C4-2B (cell line): ENCODE measurements around the gene PRKCD.

Source experiments
- H3K27ac ChIP-seq: fragments of 450-650 bp; 2 replicates; pipeline ENCODE4 v1.5.1; 2017
- CTCF ChIP-seq: fragments of 450-650 bp; conservative IDR thresholded peaks from 2 replicates; pipeline ENCODE4 v1.5.1; 2017; ENCODE audit warnings: mild to moderate bottlenecking
- ZFX ChIP-seq: fragments of 450-650 bp; IDR thresholded peaks from 2 replicates; pipeline ENCODE4 v1.6.1; 2017

PRKCD gene

GRCh38 chr3:53188720-53189119 is 27.7 kb downstream of the PRKCD start:
- TF ChIP-seq CTCF (no peak), ZFX (no peak)
- H3K27ac ChIP-seq: no peak overlapping the region

GRCh38 chr3:53189276-53189675 is 28.3 kb downstream of the PRKCD start:
- H3K27ac ChIP-seq: no peak overlapping the region
- no peak for TF ChIP-seq CTCF
- no peak for TF ChIP-seq ZFX

- H3K27ac ChIP-seq: no peak overlapping the region
- no peak for TF ChIP-seq CTCF
- no peak for TF ChIP-seq ZFX
Observed at GRCh38 chr3:53190659-53191058, 29.6 kb downstream of the PRKCD start.

GRCh38 chr3:53191836-53192480 is 30.9 kb downstream of the PRKCD start:
- peak overlapping the region; percentile 38 for H3K27ac ChIP-seq
- TF ChIP-seq ZFX: no peak
- TF ChIP-seq CTCF: no peak

GRCh38 chr3:53192608-53193007 is 31.6 kb downstream of the PRKCD start:
- H3K27ac ChIP-seq: peak overlapping the region; percentile 49
- TF ChIP-seq CTCF: no peak
- no peak for TF ChIP-seq ZFX

- no peak for TF ChIP-seq ZFX
- TF ChIP-seq CTCF: no peak
- H3K27ac ChIP-seq: peak overlapping the region; percentile 49
Observed at GRCh38 chr3:53193466-53194209, 32.6 kb downstream of the PRKCD start.
